B cell (primary cell): ENCODE measurements around the gene DUSP9.

ENCODE experiments used
- EZH2 ChIP-seq: IDR thresholded peaks from 2 replicates; pipeline ENCODE4 v1.6.1; 2012; ENCODE audit warnings: borderline replicate concordance, low read depth, mild to moderate bottlenecking, moderate library complexity, low read length; ENCODE audit not compliant: insufficient read depth, poor library complexity, severe bottlenecking
- TF ChIP-seq, protein P1 (sequence below): fragments of 200-600 bp; IDR thresholded peaks from one replicate; pipeline ENCODE4 v1.8.0; 2022; ENCODE audit warnings: antibody characterized with exemption, mild to moderate bottlenecking

DNA sequence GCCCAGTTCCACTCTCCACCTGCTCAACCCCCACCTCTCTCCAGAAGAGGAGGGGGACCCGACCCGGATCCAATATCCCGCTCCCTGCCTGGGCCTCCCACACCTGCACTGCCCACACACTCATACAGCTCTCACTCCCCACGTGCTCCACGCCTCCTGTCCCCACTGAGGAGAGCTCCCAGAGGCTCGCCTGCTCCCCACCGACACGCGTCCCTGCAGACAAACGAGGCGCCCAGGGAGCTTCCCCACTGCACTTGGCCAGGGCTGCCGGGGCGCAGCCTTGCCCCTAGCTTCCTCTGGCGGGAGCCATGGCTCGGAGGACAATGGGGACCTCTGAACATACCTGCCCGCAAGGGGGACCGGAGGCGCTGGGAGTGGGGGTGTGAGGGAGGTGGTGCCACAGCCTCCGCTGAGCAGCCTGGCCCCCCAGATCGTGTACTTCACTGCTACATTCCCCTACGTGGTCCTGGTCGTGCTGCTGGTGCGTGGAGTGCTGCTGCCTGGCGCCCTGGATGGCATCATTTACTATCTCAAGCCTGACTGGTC is 45.7 kb downstream of the DUSP9 start:
- TF ChIP-seq, protein P1, sequence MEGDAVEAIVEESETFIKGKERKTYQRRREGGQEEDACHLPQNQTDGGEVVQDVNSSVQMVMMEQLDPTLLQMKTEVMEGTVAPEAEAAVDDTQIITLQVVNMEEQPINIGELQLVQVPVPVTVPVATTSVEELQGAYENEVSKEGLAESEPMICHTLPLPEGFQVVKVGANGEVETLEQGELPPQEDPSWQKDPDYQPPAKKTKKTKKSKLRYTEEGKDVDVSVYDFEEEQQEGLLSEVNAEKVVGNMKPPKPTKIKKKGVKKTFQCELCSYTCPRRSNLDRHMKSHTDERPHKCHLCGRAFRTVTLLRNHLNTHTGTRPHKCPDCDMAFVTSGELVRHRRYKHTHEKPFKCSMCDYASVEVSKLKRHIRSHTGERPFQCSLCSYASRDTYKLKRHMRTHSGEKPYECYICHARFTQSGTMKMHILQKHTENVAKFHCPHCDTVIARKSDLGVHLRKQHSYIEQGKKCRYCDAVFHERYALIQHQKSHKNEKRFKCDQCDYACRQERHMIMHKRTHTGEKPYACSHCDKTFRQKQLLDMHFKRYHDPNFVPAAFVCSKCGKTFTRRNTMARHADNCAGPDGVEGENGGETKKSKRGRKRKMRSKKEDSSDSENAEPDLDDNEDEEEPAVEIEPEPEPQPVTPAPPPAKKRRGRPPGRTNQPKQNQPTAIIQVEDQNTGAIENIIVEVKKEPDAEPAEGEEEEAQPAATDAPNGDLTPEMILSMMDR: no peak
- no peak for TF ChIP-seq EZH2
